Measurements from ENCODE around the gene SEZ6L.

SEZ6L gene

GRCh38 chr22:26320447-26320846, 151.2 kb downstream of the SEZ6L start:
- Histone ChIP-seq H2AFZ (ENCODE audit: low read length) (no peak overlapping the region), H3K9me3 (ENCODE audit: low read length) (no peaks in the 10 kb centered on the region), H3K4me1 (ENCODE audit: insufficient read depth, low read length, severe bottlenecking) (no peaks in the 10 kb centered on the region), H3K27ac (ENCODE audit: low read depth, low read length, poor library complexity, severe bottlenecking) (no peak overlapping the region), H3K9me2 (ENCODE audit: low read depth, low read length) (no peaks in the 10 kb centered on the region), H3F3A (ENCODE audit: insufficient read depth, low read length) (no peaks in the 10 kb centered on the region), H3K36me3 (ENCODE audit: insufficient read depth, low read length) (no peaks in the 10 kb centered on the region), H3K4me3 (ENCODE audit: low read depth, low read length, poor library complexity, severe bottlenecking) (no peak overlapping the region), H3K9ac (ENCODE audit: low read length) (no peak overlapping the region), H3K79me2 (ENCODE audit: insufficient read depth, low read length) (no peaks in the 10 kb centered on the region), H3K4me2 (ENCODE audit: low read length) (no peak overlapping the region), H3K27me3 (ENCODE audit: insufficient read depth, low read length) (no peaks in the 10 kb centered on the region), H4K20me1 (ENCODE audit: insufficient read depth, low read length) (no peaks in the 10 kb centered on the region)
- TF ChIP-seq EZH2 (IDR thresholded peaks at IDR 0.05; ENCODE audit: borderline replicate concordance, low read length) = no peak
- TF ChIP-seq, protein P1, sequence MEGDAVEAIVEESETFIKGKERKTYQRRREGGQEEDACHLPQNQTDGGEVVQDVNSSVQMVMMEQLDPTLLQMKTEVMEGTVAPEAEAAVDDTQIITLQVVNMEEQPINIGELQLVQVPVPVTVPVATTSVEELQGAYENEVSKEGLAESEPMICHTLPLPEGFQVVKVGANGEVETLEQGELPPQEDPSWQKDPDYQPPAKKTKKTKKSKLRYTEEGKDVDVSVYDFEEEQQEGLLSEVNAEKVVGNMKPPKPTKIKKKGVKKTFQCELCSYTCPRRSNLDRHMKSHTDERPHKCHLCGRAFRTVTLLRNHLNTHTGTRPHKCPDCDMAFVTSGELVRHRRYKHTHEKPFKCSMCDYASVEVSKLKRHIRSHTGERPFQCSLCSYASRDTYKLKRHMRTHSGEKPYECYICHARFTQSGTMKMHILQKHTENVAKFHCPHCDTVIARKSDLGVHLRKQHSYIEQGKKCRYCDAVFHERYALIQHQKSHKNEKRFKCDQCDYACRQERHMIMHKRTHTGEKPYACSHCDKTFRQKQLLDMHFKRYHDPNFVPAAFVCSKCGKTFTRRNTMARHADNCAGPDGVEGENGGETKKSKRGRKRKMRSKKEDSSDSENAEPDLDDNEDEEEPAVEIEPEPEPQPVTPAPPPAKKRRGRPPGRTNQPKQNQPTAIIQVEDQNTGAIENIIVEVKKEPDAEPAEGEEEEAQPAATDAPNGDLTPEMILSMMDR (IDR thresholded peaks at IDR 0.05; ENCODE audit: low read length) = no peak

GRCh38 chr22:26321469-26321913, 152.2 kb downstream of the SEZ6L start:
- no peak overlapping the region for H2AFZ ChIP-seq (ENCODE audit: low read length)
- no peak overlapping the region for H3K4me3 ChIP-seq (ENCODE audit: low read depth, low read length, poor library complexity, severe bottlenecking)
- H3K4me2 ChIP-seq (ENCODE audit: low read length) = no peak overlapping the region
- no peaks in the 10 kb centered on the region for H3K79me2 ChIP-seq (ENCODE audit: insufficient read depth, low read length)
- H3K27me3 ChIP-seq (ENCODE audit: insufficient read depth, low read length) = no peaks in the 10 kb centered on the region
- H3K4me1 ChIP-seq (ENCODE audit: insufficient read depth, low read length, severe bottlenecking) = no peaks in the 10 kb centered on the region
- no peak overlapping the region for H3K9ac ChIP-seq (ENCODE audit: low read length)
- TF ChIP-seq, protein P1 (IDR thresholded peaks at IDR 0.05; ENCODE audit: low read length) = no peak
- TF ChIP-seq EZH2 (IDR thresholded peaks at IDR 0.05; ENCODE audit: borderline replicate concordance, low read length) = no peak
- no peaks in the 10 kb centered on the region for H4K20me1 ChIP-seq (ENCODE audit: insufficient read depth, low read length)
- no peaks in the 10 kb centered on the region for H3K36me3 ChIP-seq (ENCODE audit: insufficient read depth, low read length)
- H3K27ac ChIP-seq (ENCODE audit: low read depth, low read length, poor library complexity, severe bottlenecking) = no peak overlapping the region
- H3F3A ChIP-seq (ENCODE audit: insufficient read depth, low read length) = no peaks in the 10 kb centered on the region
- no peaks in the 10 kb centered on the region for H3K9me3 ChIP-seq (ENCODE audit: low read length)
- H3K9me2 ChIP-seq (ENCODE audit: low read depth, low read length) = no peaks in the 10 kb centered on the region

DNA sequence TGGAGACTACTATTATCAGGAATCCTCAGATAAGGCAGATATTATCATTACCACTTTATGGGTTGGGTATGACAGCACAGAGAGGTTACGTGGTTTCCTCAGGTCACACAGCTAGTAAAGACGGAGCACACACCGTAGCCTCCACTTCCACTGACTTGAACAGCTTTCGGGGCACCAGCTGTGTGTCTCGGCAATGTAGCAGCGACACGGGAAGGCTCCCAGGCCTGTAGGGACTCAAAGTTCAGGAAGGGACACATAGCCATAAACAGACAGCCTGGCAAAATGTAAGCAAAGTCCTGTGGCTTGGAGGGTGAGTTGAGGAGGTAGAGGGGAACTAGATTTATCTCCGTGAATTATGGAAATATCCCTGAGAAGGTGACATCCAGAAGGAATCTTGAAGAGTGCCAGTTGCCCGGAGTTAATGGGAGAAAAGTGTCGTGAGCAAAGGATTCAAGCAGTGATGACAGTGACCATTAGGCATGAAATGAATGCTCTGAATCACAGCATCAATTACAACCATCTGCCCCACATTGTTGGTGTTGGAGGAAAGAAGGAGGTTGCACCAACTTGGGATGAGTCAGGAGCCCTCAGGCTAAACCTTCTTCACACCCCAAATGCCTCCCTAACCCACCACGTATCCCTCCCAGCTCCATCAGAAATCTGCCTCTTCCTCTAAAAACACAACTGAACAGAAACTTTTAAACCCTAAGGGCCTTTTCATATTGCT, 153.1 kb downstream of the SEZ6L start:
- Histone ChIP-seq H3K79me2 (ENCODE audit: insufficient read depth, low read length) (no peaks in the 10 kb centered on the region), H3K4me3 (ENCODE audit: low read depth, low read length, poor library complexity, severe bottlenecking) (no peak overlapping the region), H2AFZ (ENCODE audit: low read length) (no peak overlapping the region), H3K9me3 (ENCODE audit: low read length) (no peaks in the 10 kb centered on the region), H3K9me2 (ENCODE audit: low read depth, low read length) (no peaks in the 10 kb centered on the region), H3K27me3 (ENCODE audit: insufficient read depth, low read length) (no peaks in the 10 kb centered on the region), H3K27ac (ENCODE audit: low read depth, low read length, poor library complexity, severe bottlenecking) (no peak overlapping the region), H3K9ac (ENCODE audit: low read length) (no peak overlapping the region), H4K20me1 (ENCODE audit: insufficient read depth, low read length) (no peaks in the 10 kb centered on the region), H3K36me3 (ENCODE audit: insufficient read depth, low read length) (no peaks in the 10 kb centered on the region), H3K4me2 (ENCODE audit: low read length) (no peak overlapping the region), H3K4me1 (ENCODE audit: insufficient read depth, low read length, severe bottlenecking) (no peaks in the 10 kb centered on the region), H3F3A (ENCODE audit: insufficient read depth, low read length) (no peaks in the 10 kb centered on the region)
- TF ChIP-seq, protein P1 (IDR thresholded peaks at IDR 0.05; ENCODE audit: low read length) = no peak
